Measurements from ENCODE around the gene FURIN. TPM values are rescaled to one million over a fixed set of nuclear protein-coding genes. Genes with fewer than 3 reads are reported as not detected.
"Not testable (repeated sequence)": the region's sequence is repeated elsewhere in the genome, so short reads cannot be mapped to it uniquely, and the experiment has no call there.

Gene FURIN
- total RNA-seq, 1 donor from 2014 or later, result 47.6 TPM

- DNase-seq (ENCODE audit: extremely low spot score in 2 of 2), result no peak
- intact Hi-C loops (cut with DNase I), result no loop called here
- Histone ChIP-seq H3K36me3 (peaks cover 0 to 15% of the 10 kb centered on the region in 2 donors), H3K9me3 (no peaks in the 10 kb centered on the region), H3K27me3 (no peaks in the 10 kb centered on the region), H3K4me1 (no peaks in the 10 kb centered on the region), H3K4me3 (no peak overlapping the region), H3K27ac (no peak overlapping the region)
- TF ChIP-seq, protein P1, sequence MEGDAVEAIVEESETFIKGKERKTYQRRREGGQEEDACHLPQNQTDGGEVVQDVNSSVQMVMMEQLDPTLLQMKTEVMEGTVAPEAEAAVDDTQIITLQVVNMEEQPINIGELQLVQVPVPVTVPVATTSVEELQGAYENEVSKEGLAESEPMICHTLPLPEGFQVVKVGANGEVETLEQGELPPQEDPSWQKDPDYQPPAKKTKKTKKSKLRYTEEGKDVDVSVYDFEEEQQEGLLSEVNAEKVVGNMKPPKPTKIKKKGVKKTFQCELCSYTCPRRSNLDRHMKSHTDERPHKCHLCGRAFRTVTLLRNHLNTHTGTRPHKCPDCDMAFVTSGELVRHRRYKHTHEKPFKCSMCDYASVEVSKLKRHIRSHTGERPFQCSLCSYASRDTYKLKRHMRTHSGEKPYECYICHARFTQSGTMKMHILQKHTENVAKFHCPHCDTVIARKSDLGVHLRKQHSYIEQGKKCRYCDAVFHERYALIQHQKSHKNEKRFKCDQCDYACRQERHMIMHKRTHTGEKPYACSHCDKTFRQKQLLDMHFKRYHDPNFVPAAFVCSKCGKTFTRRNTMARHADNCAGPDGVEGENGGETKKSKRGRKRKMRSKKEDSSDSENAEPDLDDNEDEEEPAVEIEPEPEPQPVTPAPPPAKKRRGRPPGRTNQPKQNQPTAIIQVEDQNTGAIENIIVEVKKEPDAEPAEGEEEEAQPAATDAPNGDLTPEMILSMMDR (IDR thresholded peaks at IDR 0.05), result no peak
- TF ChIP-seq POLR2AphosphoS5 (IDR thresholded peaks at IDR 0.05; ENCODE audit: insufficient read depth in 1 of 2, low read depth in 1 of 2) (no peak), POLR2A (IDR thresholded peaks at IDR 0.05) (no peak)
These were observed 56.0 kb downstream of the FURIN start for GRCh38 chr15:90924375-90924774.

DNA sequence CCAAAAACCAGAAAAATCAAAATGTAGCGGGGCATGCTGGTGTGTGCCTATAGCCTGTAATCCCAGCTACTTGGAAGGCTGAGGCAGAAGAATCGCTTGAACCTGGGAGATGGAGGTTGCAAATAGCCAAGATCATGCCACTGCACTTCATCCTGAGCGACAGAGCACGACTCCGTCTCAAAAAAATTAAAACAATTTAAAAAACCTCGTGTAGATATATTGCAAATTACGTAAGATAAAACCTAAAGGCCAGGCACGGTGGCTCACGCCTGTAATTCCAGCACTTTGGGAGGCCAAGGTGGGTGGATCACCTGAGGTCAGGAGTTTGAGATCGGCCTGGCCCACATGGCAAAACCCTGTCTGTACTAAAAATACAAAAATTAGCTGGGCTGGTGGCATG is 58.4 kb downstream of the FURIN start:
- peaks cover 16% of the 10 kb centered on the region for H3K4me1 ChIP-seq
- intact Hi-C loops (cut with DNase I), result loop anchor here (2.0 kb wide), 1 partner anchor 62 kb away; no protein-coding TSS in a partner anchor
- H3K36me3 ChIP-seq; DNase-seq (ENCODE audit: extremely low spot score in 2 of 2); H3K27me3 ChIP-seq; H3K9me3 ChIP-seq; H3K27ac ChIP-seq; H3K4me3 ChIP-seq: not testable (repeated sequence)

DNA sequence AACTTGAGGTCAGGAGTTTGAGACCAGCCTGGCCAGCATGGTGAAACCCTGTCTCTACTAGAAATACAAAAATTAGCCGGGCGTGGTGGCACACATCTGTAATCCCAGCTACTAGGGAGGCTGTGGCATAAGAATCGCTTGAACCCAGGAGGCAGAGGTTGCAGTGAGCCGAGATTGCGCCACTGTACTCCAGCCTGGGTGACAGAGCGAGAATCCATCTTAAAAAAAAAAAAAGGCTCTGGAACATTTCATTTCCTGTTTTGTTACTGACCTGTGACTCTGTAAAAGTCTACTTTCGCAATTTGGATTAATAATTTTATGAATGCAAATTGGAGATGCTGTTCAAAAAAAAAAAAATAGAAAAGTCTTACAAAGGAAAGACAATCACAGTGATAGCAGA is 59.7 kb downstream of the FURIN start:
- DNase-seq (ENCODE audit: extremely low spot score in 2 of 2); intact Hi-C loops (cut with DNase I); H3K27me3 ChIP-seq; H3K9me3 ChIP-seq; H3K27ac ChIP-seq; H3K36me3 ChIP-seq; H3K4me3 ChIP-seq: not testable (repeated sequence)
- H3K4me1 ChIP-seq, result peaks cover 27% of the 10 kb centered on the region

DNA sequence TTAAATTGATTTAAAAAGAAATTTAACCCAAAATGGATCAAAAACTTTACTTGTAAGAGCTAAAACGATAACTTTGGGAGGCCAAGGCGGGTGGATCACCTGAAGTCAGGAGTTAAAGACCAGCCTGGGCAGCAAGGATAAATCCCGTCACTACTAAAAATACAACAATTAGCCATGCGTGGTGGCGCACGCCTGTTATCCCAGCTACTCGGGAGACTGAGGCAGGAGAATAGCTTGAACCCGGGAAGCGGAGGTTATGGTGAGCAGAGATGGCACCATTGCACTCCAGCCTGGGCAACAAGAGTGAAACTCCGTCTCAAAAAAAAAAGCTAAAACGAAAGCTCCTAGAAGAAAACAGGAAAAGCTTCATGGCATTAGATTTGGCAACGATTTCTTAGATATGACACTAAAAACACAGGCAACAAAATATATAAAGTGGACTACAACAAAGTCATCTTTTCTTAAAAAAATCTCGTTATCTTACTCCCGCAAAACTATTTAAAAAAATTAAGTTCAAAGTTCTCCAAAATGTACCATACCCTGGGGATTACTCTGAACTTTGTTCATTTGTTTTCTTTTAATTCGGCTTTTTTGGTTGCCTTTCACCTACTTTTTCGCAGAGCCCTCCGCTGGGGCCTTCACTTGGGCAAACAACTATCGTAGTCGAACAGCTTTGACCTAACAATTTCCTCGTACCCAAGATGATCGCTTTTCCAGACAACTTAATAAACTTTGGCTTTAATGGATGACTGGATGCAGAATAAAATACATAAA is 61.0 kb downstream of the FURIN start:
- H3K36me3 ChIP-seq, result no peaks in the 10 kb centered on the region
- H3K4me3 ChIP-seq, result peak overlapping the region; percentile 47 to 71
- TF ChIP-seq POLR2AphosphoS5 (IDR thresholded peaks at IDR 0.05; ENCODE audit: insufficient read depth in 1 of 2, low read depth in 1 of 2) (no peak), POLR2A (IDR thresholded peaks at IDR 0.05) (no peak)
- TF ChIP-seq, protein P1 (IDR thresholded peaks at IDR 0.05), result no peak
- intact Hi-C loops (cut with DNase I), result no loop called here
- H3K27me3 ChIP-seq, result no peaks in the 10 kb centered on the region
- H3K9me3 ChIP-seq, result no peaks in the 10 kb centered on the region
- peak overlapping the region; percentile 88 for H3K27ac ChIP-seq
- peaks cover 33% of the 10 kb centered on the region for H3K4me1 ChIP-seq
- DNase-seq (ENCODE audit: extremely low spot score in 2 of 2), result no peak

GRCh38 chr15:90930861-90931574 is 62.6 kb downstream of the FURIN start:
- Histone ChIP-seq H3K4me1 (peaks cover 43% of the 10 kb centered on the region), H3K9me3 (no peaks in the 10 kb centered on the region), H3K4me3 (peak overlapping the region; percentile 71 to 75), H3K36me3 (no peaks in the 10 kb centered on the region), H3K27ac (peak overlapping the region; percentile 93), H3K27me3 (no peaks in the 10 kb centered on the region)
- no peak for TF ChIP-seq POLR2AphosphoS5 (IDR thresholded peaks at IDR 0.05; ENCODE audit: insufficient read depth in 1 of 2, low read depth in 1 of 2)
- TF ChIP-seq POLR2A (IDR thresholded peaks at IDR 0.05), result no peak
- TF ChIP-seq, protein P1 (IDR thresholded peaks at IDR 0.05), result no peak
- intact Hi-C loops (cut with DNase I), result no loop called here
- DNase-seq (ENCODE audit: extremely low spot score in 2 of 2), result no peak

DNA sequence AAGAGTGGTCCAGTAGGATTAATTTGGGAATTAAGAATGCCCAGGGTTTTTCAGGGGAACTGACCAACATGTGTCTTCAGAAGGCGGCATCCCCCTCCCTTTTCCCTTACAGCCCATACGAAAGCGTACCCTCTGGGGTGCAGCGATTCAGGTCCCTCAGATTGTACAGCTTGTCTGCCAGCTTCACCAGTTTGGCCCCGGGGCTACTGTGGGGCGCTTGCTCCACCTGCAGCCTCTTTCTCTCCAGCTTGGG is 63.1 kb downstream of the FURIN start:
- no peak for DNase-seq (ENCODE audit: extremely low spot score in 2 of 2)
- peak overlapping the region; percentile 93 for H3K27ac ChIP-seq
- intact Hi-C loops (cut with DNase I), result no loop called here

More for the DNA sequence above, 63.1 kb downstream of the FURIN start:
- H3K36me3 ChIP-seq, result no peaks in the 10 kb centered on the region
- H3K4me3 ChIP-seq, result peak overlapping the region; percentile 72 to 75
- peaks cover 48% of the 10 kb centered on the region for H3K4me1 ChIP-seq
- no peak for TF ChIP-seq POLR2AphosphoS5 (IDR thresholded peaks at IDR 0.05; ENCODE audit: insufficient read depth in 1 of 2, low read depth in 1 of 2)
- no peak for TF ChIP-seq POLR2A (IDR thresholded peaks at IDR 0.05)
- TF ChIP-seq, protein P1 (IDR thresholded peaks at IDR 0.05), result no peak
- no peaks in the 10 kb centered on the region for H3K27me3 ChIP-seq
- H3K9me3 ChIP-seq, result no peaks in the 10 kb centered on the region

Measured in vagina (tissue), 2 donors.